K562 (cell line): Measurements from ENCODE around the gene STT3B. TPM values are rescaled to one million over a fixed set of nuclear protein-coding genes. Genes with fewer than 3 reads are reported as not detected.

ENCODE experiments used
- CREB1 ChIP-seq, 2 experiments: sonication (generic) in 1 of 2; formaldehyde crosslinking in 1 of 2; IDR thresholded peaks; 2 replicates each; pipeline versions ENCODE4 v1.6.1 to v1.8.0; 2012 to 2022; ENCODE audit warnings: inconsistent platforms in 1 of 2, mild to moderate bottlenecking in 1 of 2, missing genetic modification reagents in 1 of 2, moderate library complexity in 1 of 2
- ELF4 ChIP-seq: fragments of 450-650 bp; formaldehyde crosslinking; IDR thresholded peaks from 2 replicates; pipeline ENCODE4 v1.4.0; 2022; ENCODE audit warnings: missing genetic modification characterization
- HOXB6 ChIP-seq: fragments of 250-450 bp; sonication (Bioruptor Pico); IDR thresholded peaks from 2 replicates; pipeline ENCODE4 v1.5.1; 2022; ENCODE audit warnings: mild to moderate bottlenecking, borderline replicate concordance
- JUN ChIP-seq, 2 experiments: sonication (generic) in 1 of 2; formaldehyde crosslinking in 1 of 2; IDR thresholded peaks; 2 replicates each; pipeline versions ENCODE4 v1.6.1 to v1.8.0; 2012 to 2022; ENCODE audit warnings: borderline replicate concordance in 2 of 2, mild to moderate bottlenecking in 2 of 2, improper control_type of control experiment in 1 of 2, low read depth in 1 of 2, low read length in 1 of 2, missing genetic modification reagents in 1 of 2
- RNF2 ChIP-seq: sonication (generic); IDR thresholded peaks from 2 replicates; pipeline ENCODE4 v1.6.1; 2016
- SMAD4 ChIP-seq: fragments of 250-450 bp; sonication (Bioruptor Pico); conservative IDR thresholded peaks from 2 replicates; pipeline ENCODE4 v1.8.0; 2021; ENCODE audit warnings: inconsistent platforms, mild to moderate bottlenecking, moderate library complexity
- SMARCE1 ChIP-seq: fragments of 450-650 bp; IDR thresholded peaks from 2 replicates; pipeline ENCODE4 v1.7.1; 2016; ENCODE audit warnings: mild to moderate bottlenecking
- ZNF696 ChIP-seq: fragments of 250-450 bp; sonication (Bioruptor Pico); conservative IDR thresholded peaks from 2 replicates; pipeline ENCODE4 v1.4.0; 2020; ENCODE audit warnings: mild to moderate bottlenecking, moderate library complexity
- polyA plus RNA-seq, 8 experiments: library from polyadenylated mRNA; depleted of rRNA in 4 of 8; stranded (reverse) in 5 of 8; unstranded in 3 of 8; fragments of >200 nt; fragmentation: Nextera tagmentation in 2 of 8; fragmentation: Illumina TruSeq in 1 of 8; extraction: Ambion mirVana in 2 of 8; extraction: Trizol in 1 of 8; gene quantifications; 2 replicates each; pipeline versions ENCODE4 v1.2.1 to v1.2.3, GENCODE V29; 2011 to 2014; ENCODE audit warnings: inconsistent platforms in 1 of 8, missing spikeins in 1 of 8
- total RNA-seq, 7 experiments: library from RNA; depleted of rRNA in 6 of 7; stranded (reverse); fragments of >200 nt in 6 of 7; fragmentation: Illumina TruSeq in 2 of 7; extraction: Trizol in 2 of 7; gene quantifications; 2 replicates each; pipeline versions ENCODE4 v1.2.1 to v1.2.3, GENCODE V29; 2011 to 2021; ENCODE audit warnings: low replicate concordance in 1 of 7
- TF ChIP-seq, protein P1 (sequence below), 2 experiments: fragments of 200-800 bp in 1 of 2; sonication (Bioruptor generic) in 1 of 2; sonication (generic) in 1 of 2; formaldehyde crosslinking in 1 of 2; IDR thresholded peaks in 1 of 2; conservative IDR thresholded peaks in 1 of 2; 2 replicates each; pipeline versions ENCODE4 v1.5.0 to v1.6.1; 2016 to 2020; ENCODE audit warnings: missing compliant biosample characterization in 1 of 2, missing genetic modification characterization in 1 of 2, missing genetic modification reagents in 1 of 2
- TF ChIP-seq, protein P2 (sequence below): sonication (generic); formaldehyde crosslinking; IDR thresholded peaks from 2 replicates; pipeline ENCODE4 v1.8.0; 2023; ENCODE audit warnings: missing genetic modification reagents, mild to moderate bottlenecking, borderline replicate concordance
- TF ChIP-seq, protein P3 (sequence below): IDR thresholded peaks from 2 replicates; pipeline ENCODE4 v1.6.1; 2012; ENCODE audit warnings: low read depth, low read length, improper control_type of control experiment, borderline replicate concordance
- TF ChIP-seq, protein P4 (sequence below): sonication (generic); IDR thresholded peaks from 2 replicates; pipeline ENCODE4 v1.6.1; 2016

STT3B gene
- total and polyA plus RNA-seq, 9 of the 15 experiments (the other 6 are each of a cell fraction or from before 2014, with no cell fraction given), result 22.4 to 147 (median 100) TPM

DNA sequence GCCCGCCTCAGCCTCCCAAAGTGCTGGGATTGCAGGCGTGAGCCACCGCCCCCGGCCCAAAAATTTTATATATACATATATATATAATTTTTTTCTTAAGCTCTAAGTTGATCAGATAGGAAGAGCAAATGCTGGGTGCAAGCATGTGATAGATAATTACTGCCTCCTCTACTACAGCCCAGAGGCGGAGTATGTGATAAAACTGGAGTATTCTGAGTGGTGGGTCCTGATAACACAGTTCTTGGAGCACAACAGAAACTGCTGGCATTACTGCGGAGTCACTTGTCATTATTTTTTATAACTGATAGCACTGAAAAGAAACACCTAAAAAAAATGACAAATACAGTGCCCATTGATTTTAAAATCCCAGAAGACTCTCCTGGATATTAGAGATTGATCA is 41.1 kb upstream of the STT3B start (continued):
- TF ChIP-seq, protein P1, sequence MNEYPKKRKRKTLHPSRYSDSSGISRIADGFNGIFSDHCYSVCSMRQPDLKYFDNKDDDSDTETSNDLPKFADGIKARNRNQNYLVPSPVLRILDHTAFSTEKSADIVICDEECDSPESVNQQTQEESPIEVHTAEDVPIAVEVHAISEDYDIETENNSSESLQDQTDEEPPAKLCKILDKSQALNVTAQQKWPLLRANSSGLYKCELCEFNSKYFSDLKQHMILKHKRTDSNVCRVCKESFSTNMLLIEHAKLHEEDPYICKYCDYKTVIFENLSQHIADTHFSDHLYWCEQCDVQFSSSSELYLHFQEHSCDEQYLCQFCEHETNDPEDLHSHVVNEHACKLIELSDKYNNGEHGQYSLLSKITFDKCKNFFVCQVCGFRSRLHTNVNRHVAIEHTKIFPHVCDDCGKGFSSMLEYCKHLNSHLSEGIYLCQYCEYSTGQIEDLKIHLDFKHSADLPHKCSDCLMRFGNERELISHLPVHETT (CRISPR knock-in tag; conservative IDR thresholded peaks at IDR 0.05 in 1 of 2, IDR thresholded peaks at IDR 0.05 in 1 of 2), result peak in 1 of 2 experiments; percentile 85; a peak in 2 of 4 replicates
- TF ChIP-seq SMAD4 (CRISPR knock-in tag), result peak; percentile 60
- TF ChIP-seq HOXB6 (CRISPR knock-in tag), result no peak
- peak; percentile 95 for TF ChIP-seq SMARCE1
- TF ChIP-seq JUN (IDR thresholded peaks at IDR 0.05; ENCODE audit: borderline replicate concordance, low read depth, low read length), result peak; percentile 23; the same call in 1 of the 2 replicates
- no peak for TF ChIP-seq JUN (CRISPR knock-in tag; IDR thresholded peaks at IDR 0.05; ENCODE audit: borderline replicate concordance)
- TF ChIP-seq, protein P2, sequence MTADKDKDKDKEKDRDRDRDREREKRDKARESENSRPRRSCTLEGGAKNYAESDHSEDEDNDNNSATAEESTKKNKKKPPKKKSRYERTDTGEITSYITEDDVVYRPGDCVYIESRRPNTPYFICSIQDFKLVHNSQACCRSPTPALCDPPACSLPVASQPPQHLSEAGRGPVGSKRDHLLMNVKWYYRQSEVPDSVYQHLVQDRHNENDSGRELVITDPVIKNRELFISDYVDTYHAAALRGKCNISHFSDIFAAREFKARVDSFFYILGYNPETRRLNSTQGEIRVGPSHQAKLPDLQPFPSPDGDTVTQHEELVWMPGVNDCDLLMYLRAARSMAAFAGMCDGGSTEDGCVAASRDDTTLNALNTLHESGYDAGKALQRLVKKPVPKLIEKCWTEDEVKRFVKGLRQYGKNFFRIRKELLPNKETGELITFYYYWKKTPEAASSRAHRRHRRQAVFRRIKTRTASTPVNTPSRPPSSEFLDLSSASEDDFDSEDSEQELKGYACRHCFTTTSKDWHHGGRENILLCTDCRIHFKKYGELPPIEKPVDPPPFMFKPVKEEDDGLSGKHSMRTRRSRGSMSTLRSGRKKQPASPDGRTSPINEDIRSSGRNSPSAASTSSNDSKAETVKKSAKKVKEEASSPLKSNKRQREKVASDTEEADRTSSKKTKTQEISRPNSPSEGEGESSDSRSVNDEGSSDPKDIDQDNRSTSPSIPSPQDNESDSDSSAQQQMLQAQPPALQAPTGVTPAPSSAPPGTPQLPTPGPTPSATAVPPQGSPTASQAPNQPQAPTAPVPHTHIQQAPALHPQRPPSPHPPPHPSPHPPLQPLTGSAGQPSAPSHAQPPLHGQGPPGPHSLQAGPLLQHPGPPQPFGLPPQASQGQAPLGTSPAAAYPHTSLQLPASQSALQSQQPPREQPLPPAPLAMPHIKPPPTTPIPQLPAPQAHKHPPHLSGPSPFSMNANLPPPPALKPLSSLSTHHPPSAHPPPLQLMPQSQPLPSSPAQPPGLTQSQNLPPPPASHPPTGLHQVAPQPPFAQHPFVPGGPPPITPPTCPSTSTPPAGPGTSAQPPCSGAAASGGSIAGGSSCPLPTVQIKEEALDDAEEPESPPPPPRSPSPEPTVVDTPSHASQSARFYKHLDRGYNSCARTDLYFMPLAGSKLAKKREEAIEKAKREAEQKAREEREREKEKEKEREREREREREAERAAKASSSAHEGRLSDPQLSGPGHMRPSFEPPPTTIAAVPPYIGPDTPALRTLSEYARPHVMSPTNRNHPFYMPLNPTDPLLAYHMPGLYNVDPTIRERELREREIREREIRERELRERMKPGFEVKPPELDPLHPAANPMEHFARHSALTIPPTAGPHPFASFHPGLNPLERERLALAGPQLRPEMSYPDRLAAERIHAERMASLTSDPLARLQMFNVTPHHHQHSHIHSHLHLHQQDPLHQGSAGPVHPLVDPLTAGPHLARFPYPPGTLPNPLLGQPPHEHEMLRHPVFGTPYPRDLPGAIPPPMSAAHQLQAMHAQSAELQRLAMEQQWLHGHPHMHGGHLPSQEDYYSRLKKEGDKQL (CRISPR knock-in tag), result no peak
- TF ChIP-seq, protein P3, sequence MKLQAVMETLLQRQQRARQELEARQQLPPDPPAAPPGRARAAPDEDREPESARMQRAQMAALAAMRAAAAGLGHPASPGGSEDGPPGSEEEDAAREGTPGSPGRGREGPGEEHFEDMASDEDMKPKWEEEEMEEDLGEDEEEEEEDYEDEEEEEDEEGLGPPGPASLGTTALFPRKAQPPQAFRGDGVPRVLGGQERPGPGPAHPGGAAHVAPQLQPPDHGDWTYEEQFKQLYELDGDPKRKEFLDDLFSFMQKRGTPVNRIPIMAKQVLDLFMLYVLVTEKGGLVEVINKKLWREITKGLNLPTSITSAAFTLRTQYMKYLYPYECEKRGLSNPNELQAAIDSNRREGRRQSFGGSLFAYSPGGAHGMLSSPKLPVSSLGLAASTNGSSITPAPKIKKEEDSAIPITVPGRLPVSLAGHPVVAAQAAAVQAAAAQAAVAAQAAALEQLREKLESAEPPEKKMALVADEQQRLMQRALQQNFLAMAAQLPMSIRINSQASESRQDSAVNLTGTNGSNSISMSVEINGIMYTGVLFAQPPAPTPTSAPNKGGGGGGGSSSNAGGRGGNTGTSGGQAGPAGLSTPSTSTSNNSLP, result peak; percentile 94
- TF ChIP-seq ELF4 (CRISPR knock-in tag), result peak; percentile 80
- TF ChIP-seq, protein P4, sequence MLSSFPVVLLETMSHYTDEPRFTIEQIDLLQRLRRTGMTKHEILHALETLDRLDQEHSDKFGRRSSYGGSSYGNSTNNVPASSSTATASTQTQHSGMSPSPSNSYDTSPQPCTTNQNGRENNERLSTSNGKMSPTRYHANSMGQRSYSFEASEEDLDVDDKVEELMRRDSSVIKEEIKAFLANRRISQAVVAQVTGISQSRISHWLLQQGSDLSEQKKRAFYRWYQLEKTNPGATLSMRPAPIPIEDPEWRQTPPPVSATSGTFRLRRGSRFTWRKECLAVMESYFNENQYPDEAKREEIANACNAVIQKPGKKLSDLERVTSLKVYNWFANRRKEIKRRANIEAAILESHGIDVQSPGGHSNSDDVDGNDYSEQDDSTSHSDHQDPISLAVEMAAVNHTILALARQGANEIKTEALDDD, result no peak
- 0 out of 2 replicates have a peak, but pooled peaks have one; percentile 10 for TF ChIP-seq ZNF696 (CRISPR knock-in tag)
- TF ChIP-seq CREB1 (IDR thresholded peaks at IDR 0.05), result 0 out of 2 replicates have a peak, but pooled peaks have one; percentile 23
- TF ChIP-seq CREB1 (CRISPR knock-in tag; IDR thresholded peaks at IDR 0.05), result no peak
- 0 out of 2 replicates have a peak, but pooled peaks have one; percentile 25 for TF ChIP-seq RNF2
